Bone marrow (tissue), 2 donors: ENCODE results near the gene TMEM63B.
"Not testable (repeated sequence)": the region's sequence is repeated elsewhere in the genome, so short reads cannot be mapped to it uniquely, and the experiment has no call there.

Source experiments
- DNase-seq, 2 donors: peaks; one replicate each; lab custom pipeline; 2025; lab: John Stamatoyannopoulos, UW

TMEM63B gene

DNA sequence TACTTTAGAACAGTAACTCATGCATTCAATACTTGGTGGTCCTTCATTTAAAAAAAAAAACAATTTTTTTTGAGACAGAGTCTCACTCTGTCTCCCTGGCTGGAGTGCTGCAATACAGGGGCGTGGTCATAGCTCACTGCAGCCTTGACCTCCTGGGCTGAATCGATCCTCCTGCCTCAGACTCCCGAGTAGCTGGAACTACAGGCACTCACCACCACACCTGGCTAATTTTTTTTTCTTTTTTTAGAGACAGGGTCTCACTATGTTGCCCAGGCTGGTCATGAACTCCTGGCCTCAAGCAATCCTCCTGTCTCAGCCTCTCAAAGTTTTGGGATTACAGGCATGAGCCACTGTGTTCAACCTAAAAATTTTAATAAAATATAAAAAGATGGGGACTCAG, 17.2 kb downstream of the TMEM63B start:
- DNase-seq = not testable (repeated sequence)

DNA sequence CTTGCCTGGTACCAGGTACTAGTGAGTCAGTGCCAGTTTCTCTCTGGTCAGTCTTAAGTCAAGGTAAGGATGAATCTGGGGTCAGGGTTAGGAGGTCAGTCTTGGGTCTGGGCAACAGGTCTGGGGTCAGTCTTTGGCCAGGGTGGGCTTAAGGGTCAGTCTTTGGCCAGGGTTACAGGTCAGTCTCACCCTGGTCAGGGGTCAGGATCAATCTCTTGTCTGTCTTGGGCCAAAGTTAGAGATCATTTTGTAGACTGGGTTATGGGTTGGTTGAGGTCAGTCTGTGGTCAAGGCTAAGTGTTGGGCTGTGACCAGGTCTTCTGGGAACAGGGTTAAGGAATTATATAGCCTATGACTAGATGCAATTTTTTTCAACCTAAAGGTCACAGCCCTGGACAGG, 18.5 kb downstream of the TMEM63B start:
- DNase-seq = no peak

DNA sequence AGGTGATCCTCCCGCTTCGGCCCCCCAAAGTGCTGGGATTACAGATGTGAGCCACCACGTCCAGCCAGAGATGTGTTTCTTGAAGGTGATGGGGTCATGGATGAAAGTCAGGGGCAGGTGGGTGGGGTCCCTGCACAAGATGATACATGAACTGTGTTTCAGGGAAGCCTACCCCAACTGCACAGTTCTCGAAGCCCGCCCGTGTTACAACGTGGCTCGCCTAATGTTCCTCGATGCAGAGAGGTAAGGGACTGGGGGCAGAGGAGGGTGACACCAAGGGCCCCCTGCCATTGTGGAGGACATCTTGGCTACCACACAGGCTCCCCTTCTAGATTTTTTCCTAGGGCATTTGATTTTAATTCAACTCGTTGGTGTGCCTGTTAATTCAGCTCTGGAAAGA, 19.3 kb downstream of the TMEM63B start:
- DNase-seq = no peak

DNA sequence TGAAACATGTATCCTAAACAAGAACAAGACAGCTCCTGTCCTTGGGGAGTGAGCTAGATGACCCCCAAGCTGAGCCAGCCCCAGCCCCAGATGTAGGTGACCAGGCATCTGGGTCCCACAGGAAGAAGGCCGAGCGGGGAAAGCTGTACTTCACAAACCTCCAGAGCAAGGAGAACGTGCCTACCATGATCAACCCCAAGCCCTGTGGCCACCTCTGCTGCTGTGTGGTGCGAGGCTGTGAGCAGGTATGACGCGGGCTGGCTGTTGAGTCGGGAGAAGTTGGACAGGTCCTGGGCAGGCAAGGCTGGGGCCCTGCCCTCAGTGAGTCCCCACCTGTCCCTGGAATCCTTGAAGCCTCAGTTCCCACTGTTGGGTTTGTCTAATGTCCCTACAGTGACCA, 19.9 kb downstream of the TMEM63B start:
- DNase-seq = no peak

DNA sequence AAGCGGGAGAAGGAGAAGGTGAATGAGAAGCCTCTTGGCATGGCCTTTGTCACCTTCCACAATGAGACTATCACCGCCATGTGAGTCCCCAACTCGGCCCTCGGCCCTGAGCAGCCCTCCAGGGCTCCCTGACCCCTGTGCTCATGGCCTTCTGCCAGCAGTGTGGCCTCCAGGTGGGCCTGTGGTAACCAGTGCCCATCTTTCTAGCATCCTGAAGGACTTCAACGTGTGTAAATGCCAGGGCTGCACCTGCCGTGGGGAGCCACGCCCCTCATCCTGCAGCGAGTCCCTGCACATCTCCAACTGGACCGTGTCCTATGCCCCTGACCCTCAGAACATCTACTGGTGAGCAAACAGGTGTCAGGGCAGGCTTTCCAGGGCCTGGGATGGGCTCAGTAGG, 21.0 kb downstream of the TMEM63B start:
- DNase-seq = no peak

DNA sequence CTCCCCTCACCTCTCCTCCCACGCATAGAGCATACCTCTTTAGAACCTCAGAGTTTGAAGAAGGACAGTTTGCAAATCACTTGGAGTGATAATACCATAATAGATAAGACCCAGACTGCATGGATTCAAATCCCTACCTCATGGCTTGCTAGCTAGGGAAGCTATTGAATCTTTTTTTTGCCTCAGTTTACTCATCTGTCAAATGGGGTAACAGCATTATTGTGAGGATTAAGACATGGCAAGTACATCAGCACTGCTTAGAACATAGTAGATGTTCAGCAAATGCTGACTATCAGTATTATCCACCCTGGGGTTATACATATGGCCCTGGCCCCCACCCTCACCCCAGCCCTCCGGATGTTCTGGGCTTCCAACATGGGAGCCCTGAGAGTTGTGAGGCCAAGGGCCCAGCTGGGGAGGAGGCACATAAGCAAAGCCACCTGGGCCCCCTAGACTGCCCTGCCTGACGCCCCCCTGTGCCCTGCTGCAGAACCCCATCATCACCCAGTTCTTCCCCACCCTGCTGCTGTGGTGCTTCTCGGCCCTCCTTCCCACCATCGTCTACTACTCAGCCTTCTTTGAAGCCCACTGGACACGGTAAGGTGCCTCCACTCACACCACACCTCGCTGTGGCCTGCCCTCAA, 22.1 kb downstream of the TMEM63B start:
- DNase-seq = no peak

DNA sequence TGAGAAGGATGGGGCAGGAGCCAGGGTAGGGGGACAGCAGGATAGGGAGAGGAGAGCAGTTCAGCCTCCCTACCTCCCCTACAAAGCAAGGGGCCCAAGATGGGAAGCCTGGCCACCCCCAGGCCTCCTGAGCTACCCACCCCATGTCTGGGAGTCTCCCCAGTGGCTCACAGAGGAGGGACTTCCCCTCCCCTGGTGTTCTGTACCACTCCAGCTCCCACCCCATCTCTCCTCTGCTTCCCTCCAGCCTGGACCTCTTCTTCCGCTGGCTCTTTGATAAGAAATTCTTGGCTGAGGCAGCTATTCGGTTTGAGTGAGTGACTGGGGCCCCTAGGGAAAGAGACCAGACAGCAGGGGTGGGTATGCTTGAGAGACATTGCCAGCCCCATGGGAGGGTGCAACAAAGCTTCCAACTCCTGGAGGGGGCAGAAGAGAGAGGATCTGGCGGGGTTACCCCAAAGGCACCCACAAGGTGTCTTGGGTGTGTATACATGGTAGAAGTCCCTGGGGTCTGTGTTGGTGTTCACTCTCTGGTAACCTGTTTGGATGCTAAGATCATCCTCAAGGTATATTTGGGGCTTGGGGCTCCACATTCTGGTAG, 23.1 kb downstream of the TMEM63B start:
- no peak for DNase-seq

DNA sequence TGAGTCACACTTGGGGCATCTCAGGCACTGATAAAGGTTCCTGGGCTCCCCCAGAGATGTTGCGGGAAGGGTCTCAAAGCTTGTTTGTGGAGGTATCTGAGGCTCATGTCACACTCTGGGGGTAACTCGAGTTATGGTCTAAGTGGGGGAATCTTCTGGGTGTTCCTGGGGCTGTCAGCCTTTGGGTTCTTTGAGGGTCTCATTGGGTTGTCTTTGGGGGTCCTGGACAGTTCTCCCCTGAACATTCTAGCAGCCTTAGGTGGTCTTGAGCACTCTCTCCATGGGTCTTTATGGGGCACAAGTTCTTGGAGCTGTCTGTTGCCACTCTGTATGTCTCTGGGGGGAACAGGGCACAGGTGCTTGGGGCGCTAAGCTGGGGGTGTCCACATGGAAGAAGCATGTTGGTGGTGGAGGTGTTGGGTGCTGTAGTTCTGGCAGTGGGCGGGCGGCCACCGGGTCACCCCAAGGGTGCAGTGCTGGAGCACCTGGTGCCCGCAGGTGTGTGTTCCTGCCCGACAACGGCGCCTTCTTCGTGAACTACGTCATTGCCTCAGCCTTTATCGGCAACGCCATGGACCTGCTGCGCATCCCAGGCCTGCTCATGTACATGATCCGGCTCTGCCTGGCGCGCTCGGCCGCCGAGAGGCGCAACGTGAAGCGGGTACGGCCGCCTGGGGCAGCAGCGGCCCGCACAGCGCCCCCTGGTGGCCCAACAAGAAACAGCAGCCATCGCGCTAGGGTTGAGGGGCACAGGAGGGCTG, 24.2 kb downstream of the TMEM63B start:
- DNase-seq = peak; percentile 44 to 51

DNA sequence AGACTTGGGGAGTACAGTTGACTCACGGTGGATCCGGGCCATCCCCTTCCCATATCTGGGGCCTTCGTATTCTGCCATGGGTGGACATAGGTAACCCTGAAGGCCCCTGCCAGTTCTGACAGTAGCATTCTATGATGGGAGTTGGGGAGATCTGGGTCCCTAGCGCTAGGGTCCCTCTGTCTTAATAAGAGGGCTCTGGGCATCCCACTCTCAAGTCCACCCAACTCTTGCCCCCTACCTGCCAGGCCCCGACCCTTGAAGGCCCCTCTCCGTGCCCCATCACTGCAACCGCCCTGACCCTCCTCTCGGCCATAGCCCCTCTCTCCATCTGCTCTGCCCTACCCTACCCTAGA, 24.7 kb downstream of the TMEM63B start:
- DNase-seq = no peak

DNA sequence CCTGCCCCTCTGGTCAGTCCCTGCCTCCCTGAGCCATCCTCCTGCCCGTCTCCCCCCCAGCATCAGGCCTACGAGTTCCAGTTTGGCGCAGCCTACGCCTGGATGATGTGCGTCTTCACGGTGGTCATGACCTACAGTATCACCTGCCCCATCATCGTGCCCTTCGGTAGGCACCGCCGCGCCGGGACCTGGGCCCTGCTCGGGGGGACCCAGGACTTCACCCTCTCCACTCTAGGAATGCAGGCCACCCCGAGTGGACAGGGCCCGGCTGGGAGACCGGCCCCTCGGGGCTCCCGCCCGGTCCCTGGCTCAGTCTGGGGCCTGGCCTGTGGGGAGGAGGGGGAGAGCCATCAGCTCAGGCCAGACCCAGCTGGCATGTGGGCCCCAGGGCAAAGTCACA, 25.2 kb downstream of the TMEM63B start:
- no peak for DNase-seq

DNA sequence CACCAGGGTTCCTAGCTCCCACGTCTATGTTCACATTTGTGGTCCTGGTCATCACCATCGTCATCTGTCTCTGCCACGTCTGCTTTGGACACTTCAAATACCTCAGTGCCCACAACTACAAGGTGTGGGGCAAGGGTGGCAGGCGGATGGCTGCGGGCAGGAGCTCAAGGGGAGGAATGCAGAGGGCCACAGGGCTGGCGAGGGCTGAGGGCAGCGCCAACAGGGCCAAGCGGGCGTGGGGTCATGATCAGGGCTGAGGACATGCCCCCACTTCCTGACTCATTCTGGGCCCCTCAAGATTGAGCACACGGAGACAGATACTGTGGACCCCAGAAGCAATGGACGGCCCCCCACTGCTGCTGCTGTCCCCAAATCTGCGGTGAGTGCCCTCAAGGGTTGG, 26.7 kb downstream of the TMEM63B start:
- DNase-seq = no peak

DNA sequence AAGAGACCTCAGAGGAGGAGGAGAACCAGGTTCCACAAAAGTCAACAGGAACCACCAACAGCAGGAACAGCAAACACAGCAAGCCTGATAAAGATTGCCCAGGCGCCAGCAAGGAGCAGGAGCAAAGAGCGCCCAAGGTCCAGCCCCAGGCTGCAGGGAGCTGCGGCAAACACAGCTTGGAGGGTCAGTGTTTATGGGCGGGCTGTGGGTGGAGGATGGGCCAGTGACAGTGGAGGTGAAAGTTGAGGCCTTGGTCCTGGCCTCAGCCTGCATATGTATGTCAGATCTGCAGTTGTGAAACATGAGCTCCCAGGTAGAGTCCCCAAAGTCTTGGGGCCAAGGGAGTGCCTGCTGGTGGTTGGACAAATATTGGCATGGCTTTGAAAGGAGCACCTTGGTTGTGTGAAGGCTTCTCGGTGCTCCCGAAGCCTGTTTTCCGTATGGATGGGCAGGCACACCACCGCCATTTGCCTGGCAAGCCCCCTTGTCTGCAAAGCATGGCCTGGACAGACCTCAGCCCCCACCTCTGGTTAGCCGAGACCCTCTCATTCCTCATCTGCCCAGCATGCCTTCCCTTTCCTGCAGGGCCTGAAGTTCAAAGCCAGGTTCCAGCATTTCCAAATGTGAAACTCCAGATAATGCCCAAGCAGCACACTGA, 29.3 kb downstream of the TMEM63B start:
- DNase-seq = no peak

DNA sequence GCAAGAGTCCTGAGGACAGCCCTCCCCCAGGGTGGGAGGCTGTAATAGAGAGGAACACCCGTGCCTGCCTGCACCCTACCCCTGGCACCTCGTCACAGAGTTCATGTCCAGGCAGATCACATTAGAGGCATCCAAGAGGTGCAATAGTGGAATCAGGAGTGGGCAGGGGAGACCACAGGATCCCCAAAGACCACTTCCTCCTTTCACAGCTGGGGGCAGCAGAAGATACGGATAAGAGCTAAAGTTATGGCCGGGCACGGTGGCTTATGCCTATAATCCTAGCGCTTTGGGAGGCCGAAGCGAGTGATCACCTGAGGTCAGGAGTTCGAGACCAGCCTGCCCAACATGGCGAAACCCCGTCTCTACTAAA, 29.8 kb downstream of the TMEM63B start:
- no peak for DNase-seq

DNA sequence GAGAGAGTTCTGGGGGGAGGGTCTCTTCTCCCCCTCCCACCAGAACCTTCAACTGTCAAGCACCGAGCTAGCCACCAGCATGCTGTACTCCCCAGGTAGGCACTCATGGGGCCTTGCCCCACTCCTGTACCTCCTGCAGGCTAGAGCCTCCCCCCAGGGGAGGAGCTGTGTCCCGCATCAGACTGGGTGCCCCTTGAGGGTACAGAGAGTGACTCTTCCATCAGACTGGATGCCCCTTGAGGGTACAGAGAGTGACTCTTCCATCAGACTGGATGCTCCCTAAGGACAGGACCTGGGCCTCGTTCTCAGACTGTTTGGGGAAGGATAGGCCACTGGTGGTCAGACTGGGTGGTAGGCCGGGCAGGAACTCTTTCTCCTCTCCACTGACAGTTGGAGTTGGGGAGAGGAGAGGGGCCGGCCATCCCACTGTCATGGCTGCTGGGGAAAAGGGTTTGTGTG, 31.4 kb downstream of the TMEM63B start, which contains the start of gene CAPN11:
Gene CAPN11 (plus strand): TSS at position 51 of the 459 bp plus-strand sequence. CDS start 29 bp downstream, at position 80.
- no peak for DNase-seq

DNA sequence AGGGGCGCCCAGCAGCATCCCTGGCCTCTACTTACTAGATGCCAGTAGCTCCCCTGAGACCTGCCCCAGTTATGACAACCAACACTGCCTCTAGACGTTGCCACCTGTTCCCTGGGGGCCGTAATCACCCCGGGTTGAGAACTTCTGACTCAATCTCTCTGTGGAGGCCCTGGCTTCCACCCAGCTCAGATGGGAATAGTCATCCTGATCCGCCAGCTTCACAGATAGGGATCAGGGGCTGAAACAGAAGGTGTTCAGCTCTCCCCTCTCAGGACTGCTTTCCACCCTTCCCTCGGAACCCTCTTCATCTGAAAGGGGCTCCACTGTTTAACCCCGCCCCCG, 34.6 kb downstream of the TMEM63B start:
- no peak for DNase-seq

DNA sequence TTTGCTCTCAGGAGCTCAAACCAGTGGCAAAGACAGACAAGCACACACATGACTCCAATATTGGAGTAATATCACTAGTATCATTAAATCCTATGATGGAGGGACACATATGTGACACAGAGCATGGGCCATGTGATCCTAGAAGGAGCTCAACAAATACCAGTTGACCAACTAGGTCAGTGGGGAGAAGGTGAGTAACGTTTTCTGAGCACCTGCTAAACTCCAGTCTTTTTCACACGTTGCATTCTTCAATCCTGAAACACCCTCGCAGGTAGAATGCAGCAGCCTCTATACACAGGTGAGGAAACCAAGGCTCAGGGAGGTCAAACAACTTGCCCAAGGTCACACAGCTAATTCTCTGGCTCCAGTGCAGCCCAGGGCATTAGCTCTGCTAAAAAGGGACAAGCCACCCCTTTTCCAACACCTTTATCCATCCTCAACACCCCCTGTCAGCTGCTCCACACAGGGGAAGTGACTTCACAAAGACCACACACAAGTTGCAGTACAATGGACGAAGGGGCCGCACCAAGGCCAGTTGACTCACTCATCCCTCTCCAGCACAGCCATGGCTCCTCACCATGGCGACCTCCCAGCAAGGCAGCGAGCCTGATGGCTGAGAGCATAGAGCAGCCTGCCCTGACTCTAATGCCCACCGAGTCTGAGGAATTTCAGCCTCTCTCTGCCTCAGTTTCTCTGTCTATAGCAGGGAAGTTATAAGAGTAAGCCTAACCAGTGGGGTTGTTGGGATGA, 35.7 kb downstream of the TMEM63B start:
- no peak for DNase-seq

DNA sequence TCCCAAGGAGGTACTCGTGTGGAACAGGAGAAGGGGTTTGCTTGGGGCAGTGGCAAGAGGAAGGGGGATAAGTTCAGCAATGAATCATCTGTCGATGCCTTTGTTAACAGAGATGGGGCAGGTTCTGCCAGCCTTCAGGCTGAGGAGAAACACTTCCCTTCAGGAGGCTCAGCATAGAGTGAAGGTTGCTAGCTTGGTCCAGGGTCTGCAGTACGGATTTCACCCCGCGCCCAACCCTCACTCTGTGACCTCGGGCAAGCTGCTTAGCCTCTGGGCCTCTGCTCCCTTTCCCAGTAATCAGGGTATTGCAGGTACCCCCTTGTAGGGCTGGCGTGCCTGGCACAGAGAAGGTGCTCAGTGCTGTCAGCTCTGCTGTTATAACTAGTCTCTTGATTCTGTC, 38.8 kb downstream of the TMEM63B start:
- DNase-seq = no peak

DNA sequence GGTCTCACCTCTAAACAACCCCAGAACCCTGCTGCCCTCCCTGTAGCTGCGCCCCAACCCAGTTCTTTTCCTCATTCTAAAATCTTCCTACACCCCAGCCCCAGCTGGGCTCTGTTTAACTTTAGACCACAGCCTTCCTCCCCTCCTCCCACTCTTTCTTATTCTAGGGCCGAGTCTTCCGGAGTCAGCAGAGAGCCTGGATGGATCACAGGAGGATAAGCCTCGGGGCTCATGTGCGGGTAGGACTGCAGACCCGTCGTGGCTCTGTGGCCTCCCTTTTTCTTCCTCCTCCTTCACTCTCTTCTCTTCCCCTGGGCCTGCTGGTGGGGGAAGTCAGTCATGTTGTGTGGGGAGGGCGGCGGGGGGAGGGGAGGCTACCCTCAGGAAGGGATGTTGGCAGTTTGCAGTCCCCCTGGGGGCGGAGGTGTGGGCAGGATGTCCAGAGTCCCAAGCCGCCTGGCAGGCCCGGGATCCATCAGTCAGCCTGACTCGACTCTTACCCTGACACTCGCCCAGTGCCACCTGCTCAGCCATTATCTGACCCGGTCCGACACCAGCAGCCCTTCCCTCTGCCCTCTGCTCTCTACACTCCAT, 39.3 kb downstream of the TMEM63B start:
- peak in 1 of 2 donors; percentile 45 for DNase-seq

DNA sequence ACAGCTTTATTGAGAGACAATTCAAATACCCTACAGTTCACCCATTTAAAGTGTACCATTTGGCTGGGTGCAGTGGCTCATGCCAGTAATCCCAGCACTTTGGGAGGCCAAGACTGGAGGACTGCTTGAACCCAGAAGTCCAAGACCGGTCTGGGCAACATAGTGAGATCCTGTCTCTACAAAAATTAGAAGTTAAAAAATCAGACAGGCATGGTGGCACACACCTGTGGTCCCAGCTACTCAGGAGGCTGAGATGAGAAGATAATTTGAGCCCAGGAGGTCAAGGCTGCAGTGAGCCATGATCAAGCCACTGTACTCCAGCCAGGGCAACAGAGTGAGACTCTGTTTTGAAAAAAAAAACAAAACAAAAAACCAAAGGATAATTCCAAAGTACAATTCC, 40.2 kb downstream of the TMEM63B start:
- no peak for DNase-seq

DNA sequence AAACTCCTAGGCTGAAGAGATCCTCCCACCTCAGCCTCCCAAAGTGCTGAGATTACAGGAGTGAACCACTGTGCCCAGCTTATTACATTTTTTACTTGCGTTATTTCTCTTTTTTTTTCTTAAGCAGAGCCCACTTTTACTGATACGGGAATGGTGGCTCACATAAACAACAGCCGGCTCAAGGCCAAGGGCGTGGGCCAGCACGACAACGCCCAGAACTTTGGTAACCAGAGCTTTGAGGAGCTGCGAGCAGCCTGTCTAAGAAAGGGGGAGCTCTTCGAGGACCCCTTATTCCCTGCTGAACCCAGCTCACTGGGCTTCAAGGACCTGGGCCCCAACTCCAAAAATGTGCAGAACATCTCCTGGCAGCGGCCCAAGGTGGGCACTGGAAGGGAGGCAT, 41.8 kb downstream of the TMEM63B start:
- no peak for DNase-seq

DNA sequence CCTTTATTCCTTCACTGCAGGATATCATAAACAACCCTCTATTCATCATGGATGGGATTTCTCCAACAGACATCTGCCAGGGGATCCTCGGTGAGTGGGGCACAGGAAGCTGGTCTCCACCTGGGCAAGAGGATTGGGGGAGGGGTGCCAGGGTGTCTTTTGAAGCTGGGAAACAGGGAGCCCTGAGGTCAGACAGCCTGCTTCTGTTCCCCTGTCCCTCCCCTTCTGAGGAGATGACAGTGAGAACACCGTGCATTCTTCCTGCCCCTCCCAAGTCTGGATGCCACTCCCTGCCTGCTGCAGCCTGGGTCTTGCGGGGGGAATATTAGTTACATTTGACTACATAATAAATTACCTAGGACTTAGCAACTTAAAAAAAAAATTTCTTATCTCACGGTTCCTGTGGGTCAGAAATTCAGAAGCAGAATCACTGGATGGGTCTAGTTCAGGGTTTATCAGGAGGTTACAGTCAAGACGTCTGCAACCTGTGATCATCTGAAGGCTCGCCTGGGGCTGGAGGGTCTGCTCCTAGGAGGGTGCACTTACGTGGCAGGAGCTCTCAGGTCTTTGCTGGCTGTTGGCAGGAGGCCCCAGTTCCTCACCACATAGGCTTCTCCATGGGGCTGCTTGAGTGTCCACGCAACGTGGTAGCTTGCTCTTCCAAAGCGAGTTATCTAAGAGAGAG, 42.7 kb downstream of the TMEM63B start:
- DNase-seq = no peak
